ENCODE measurements around the gene KRTAP10-7.
"Not testable (repeated sequence)": the region's sequence is repeated elsewhere in the genome, so short reads cannot be mapped to it uniquely, and the experiment has no call there.

The KRTAP10-7 gene

GRCh38 chr21:44595524-44595923 is 4.9 kb upstream of the KRTAP10-7 start:
- no peak for TF ChIP-seq CTCF (conservative IDR thresholded peaks at IDR 0.05)
- no peak overlapping the region for H3K27ac ChIP-seq

GRCh38 chr21:44596068-44596725 is 4.2 kb upstream of the KRTAP10-7 start:
- no peak overlapping the region for H3K27ac ChIP-seq
- TF ChIP-seq CTCF (conservative IDR thresholded peaks at IDR 0.05) = no peak

GRCh38 chr21:44598061-44598460 is 2.3 kb upstream of the KRTAP10-7 start:
- no peak overlapping the region for H3K27ac ChIP-seq

GRCh38 chr21:44599264-44600029 is 950 bp upstream of the KRTAP10-7 start:
- TF ChIP-seq CTCF (conservative IDR thresholded peaks at IDR 0.05) = no peak
- H3K27ac ChIP-seq = no peak overlapping the region

More at GRCh38 chr21:44598061-44598460, 2.3 kb upstream of the KRTAP10-7 start:
- TF ChIP-seq CTCF (conservative IDR thresholded peaks at IDR 0.05) = no peak

GRCh38 chr21:44601091-44601490 is 694 bp downstream of the KRTAP10-7 start:
- not testable (repeated sequence) for H3K27ac ChIP-seq
- TF ChIP-seq CTCF (conservative IDR thresholded peaks at IDR 0.05) = peak; percentile 23

GRCh38 chr21:44601596-44602462 is 1.4 kb downstream of the KRTAP10-7 start:
- TF ChIP-seq CTCF (conservative IDR thresholded peaks at IDR 0.05) = no peak
- no peak overlapping the region for H3K27ac ChIP-seq

GRCh38 chr21:44602463-44602850 is 2.1 kb downstream of the KRTAP10-7 start:
- no peak for TF ChIP-seq CTCF (conservative IDR thresholded peaks at IDR 0.05)

More at GRCh38 chr21:44602463-44602850, 2.1 kb downstream of the KRTAP10-7 start:
- no peak overlapping the region for H3K27ac ChIP-seq
